HUES6 (cell line): ENCODE data around the gene IL17RB.

Source experiments
- H3K27ac ChIP-seq: 2 replicates; pipeline ENCODE4 v1.7.0; 2013; ENCODE audit warnings: low read depth, mild to moderate bottlenecking, low read length, inconsistent platforms
- H3K27me3 ChIP-seq: 2 replicates; pipeline ENCODE4 v1.6.1; 2013; ENCODE audit warnings: low read length; ENCODE audit not compliant: control insufficient read depth, insufficient read depth
- H3K36me3 ChIP-seq: 2 replicates; pipeline ENCODE4 v1.6.1; 2013; ENCODE audit warnings: low read length; ENCODE audit not compliant: control insufficient read depth, insufficient read depth
- H3K4me1 ChIP-seq: 2 replicates; pipeline ENCODE4 v1.6.1; 2013; ENCODE audit warnings: low read length; ENCODE audit not compliant: control insufficient read depth, insufficient read depth
- H3K4me3 ChIP-seq: 2 replicates; pipeline ENCODE4 v1.5.1; 2013; ENCODE audit warnings: low read depth, low read length
- H3K9ac ChIP-seq: one replicate; pipeline ENCODE4 v1.6.1; 2013; ENCODE audit warnings: mild to moderate bottlenecking, low read length
- H3K9me3 ChIP-seq: 2 replicates; pipeline ENCODE4 v1.6.1; 2013; ENCODE audit warnings: low read depth, low read length; ENCODE audit not compliant: control insufficient read depth, insufficient read depth

The IL17RB gene

DNA sequence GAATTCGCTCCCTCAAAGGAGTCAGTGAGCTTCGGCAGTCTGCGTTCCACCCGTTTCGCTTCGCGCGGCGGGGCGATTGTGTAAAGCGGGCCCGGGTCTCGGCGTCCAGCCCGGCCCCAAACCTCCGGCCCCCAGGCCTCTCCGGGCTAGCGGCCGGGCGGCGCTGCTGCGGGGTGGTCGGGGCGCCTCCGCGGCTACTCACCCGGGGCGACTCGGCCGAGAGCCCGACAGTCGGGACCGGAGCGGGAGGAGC is 561 bp upstream of the IL17RB start:
- Histone ChIP-seq H3K9ac (peak overlapping the region; percentile 77), H3K27me3 (peaks cover 27% of the 10 kb centered on the region), H3K36me3 (no peaks in the 10 kb centered on the region), H3K9me3 (no peaks in the 10 kb centered on the region), H3K4me3 (peak overlapping the region; percentile 80), H3K27ac (no peak overlapping the region), H3K4me1 (peaks cover 37% of the 10 kb centered on the region)

GRCh38 chr3:53846851-53847155 is 435 bp downstream of the IL17RB start:
- Histone ChIP-seq H3K36me3 (no peaks in the 10 kb centered on the region), H3K4me1 (peaks cover 37% of the 10 kb centered on the region), H3K9ac (no peak overlapping the region), H3K27ac (no peak overlapping the region), H3K9me3 (no peaks in the 10 kb centered on the region), H3K27me3 (peaks cover 27% of the 10 kb centered on the region), H3K4me3 (peak overlapping the region; percentile 80)

DNA sequence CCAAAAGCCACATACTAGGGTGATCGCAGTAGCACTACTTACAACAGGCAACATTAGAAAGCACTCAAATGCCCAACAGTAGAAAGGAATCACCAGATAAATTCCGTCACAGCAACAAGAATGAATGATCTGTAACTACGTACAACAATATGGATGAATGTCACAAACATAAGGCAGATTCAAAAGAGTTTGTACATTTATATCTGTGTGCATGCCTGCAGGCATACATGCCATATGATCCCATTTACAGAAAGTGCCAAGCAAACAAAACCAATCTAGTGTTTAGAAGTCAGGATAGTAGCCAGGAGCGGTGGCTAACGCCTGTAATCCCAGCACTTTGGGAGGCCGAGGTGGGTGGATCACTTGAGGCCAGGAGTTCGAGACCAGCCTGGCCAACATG is 3.5 kb downstream of the IL17RB start:
- H3K9ac ChIP-seq, result no peak overlapping the region
- no peak overlapping the region for H3K4me3 ChIP-seq
- H3K36me3 ChIP-seq, result no peaks in the 10 kb centered on the region
- peaks cover 9% of the 10 kb centered on the region for H3K4me1 ChIP-seq
- no peaks in the 10 kb centered on the region for H3K9me3 ChIP-seq
- H3K27me3 ChIP-seq, result peaks cover 27% of the 10 kb centered on the region
- H3K27ac ChIP-seq, result no peak overlapping the region

DNA sequence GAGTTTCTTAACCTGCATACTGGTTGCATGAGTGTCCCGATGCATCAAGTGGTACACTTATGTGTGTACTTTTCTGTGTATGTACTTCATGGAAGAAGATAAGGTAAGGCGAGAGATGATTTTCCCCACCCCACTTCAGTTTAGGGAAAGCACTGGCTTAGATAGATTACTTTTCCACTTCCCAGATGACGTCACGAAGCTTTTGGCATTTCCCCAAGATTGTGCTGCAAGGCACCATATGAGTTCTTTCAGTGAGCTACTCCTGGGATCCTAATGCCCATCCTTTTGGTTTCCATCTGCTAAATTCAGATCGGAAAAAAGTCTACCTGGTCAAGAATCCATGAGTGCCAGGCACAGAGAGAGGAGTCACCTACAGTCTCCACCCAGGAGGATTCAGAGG is 4.5 kb downstream of the IL17RB start:
- peaks cover 27% of the 10 kb centered on the region for H3K27me3 ChIP-seq
- H3K36me3 ChIP-seq, result no peaks in the 10 kb centered on the region
- peaks cover 3% of the 10 kb centered on the region; the same call in 1 of the 2 replicates for H3K4me1 ChIP-seq
- H3K27ac ChIP-seq, result no peak overlapping the region
- H3K9me3 ChIP-seq, result no peaks in the 10 kb centered on the region
- H3K4me3 ChIP-seq, result no peak overlapping the region
- no peak overlapping the region for H3K9ac ChIP-seq

GRCh38 chr3:53856964-53857363 is 10.6 kb downstream of the IL17RB start:
- Histone ChIP-seq H3K27me3 (no peaks in the 10 kb centered on the region), H3K9ac (no peak overlapping the region), H3K9me3 (no peaks in the 10 kb centered on the region), H3K27ac (no peak overlapping the region), H3K4me1 (no peaks in the 10 kb centered on the region), H3K36me3 (peaks cover 19% of the 10 kb centered on the region), H3K4me3 (no peak overlapping the region)

GRCh38 chr3:53858096-53858741 is 11.9 kb downstream of the IL17RB start:
- Histone ChIP-seq H3K4me3 (no peak overlapping the region), H3K4me1 (no peaks in the 10 kb centered on the region), H3K9ac (no peak overlapping the region), H3K27ac (no peak overlapping the region), H3K27me3 (no peaks in the 10 kb centered on the region), H3K36me3 (peaks cover 30% of the 10 kb centered on the region), H3K9me3 (no peaks in the 10 kb centered on the region)

- no peaks in the 10 kb centered on the region for H3K27me3 ChIP-seq
- H3K27ac ChIP-seq, result 0 out of 2 replicates have a peak overlapping the region, but pooled peaks have one; percentile 15
- H3K4me3 ChIP-seq, result no peak overlapping the region
- H3K9ac ChIP-seq, result no peak overlapping the region
- no peaks in the 10 kb centered on the region for H3K9me3 ChIP-seq
- peaks cover 36% of the 10 kb centered on the region for H3K36me3 ChIP-seq
- H3K4me1 ChIP-seq, result no peaks in the 10 kb centered on the region
These were observed 12.8 kb downstream of the IL17RB start for GRCh38 chr3:53859178-53859577.

GRCh38 chr3:53860196-53860595 is 13.8 kb downstream of the IL17RB start:
- H3K27ac ChIP-seq, result no peak overlapping the region
- no peaks in the 10 kb centered on the region for H3K27me3 ChIP-seq
- peaks cover 46% of the 10 kb centered on the region for H3K36me3 ChIP-seq
- no peak overlapping the region for H3K4me3 ChIP-seq
- H3K9me3 ChIP-seq, result no peaks in the 10 kb centered on the region
- H3K9ac ChIP-seq, result no peak overlapping the region
- H3K4me1 ChIP-seq, result no peaks in the 10 kb centered on the region

- H3K27me3 ChIP-seq, result no peaks in the 10 kb centered on the region
- H3K4me1 ChIP-seq, result no peaks in the 10 kb centered on the region
- no peak overlapping the region for H3K27ac ChIP-seq
- H3K9me3 ChIP-seq, result no peaks in the 10 kb centered on the region
- no peak overlapping the region for H3K9ac ChIP-seq
- no peak overlapping the region for H3K4me3 ChIP-seq
- H3K36me3 ChIP-seq, result peaks cover 55% of the 10 kb centered on the region
These were observed 15.9 kb downstream of the IL17RB start for GRCh38 chr3:53862241-53862640.

- Histone ChIP-seq H3K36me3 (peaks cover 64% of the 10 kb centered on the region), H3K27ac (no peak overlapping the region), H3K4me1 (no peaks in the 10 kb centered on the region)
These were observed 16.8 kb downstream of the IL17RB start for GRCh38 chr3:53863145-53863544.

GRCh38 chr3:53865732-53866499 is 19.5 kb downstream of the IL17RB start:
- no peak overlapping the region for H3K9ac ChIP-seq
- no peak overlapping the region for H3K4me3 ChIP-seq
- H3K9me3 ChIP-seq, result no peaks in the 10 kb centered on the region
- peaks cover 73% of the 10 kb centered on the region for H3K36me3 ChIP-seq
- no peaks in the 10 kb centered on the region for H3K27me3 ChIP-seq
- no peak overlapping the region for H3K27ac ChIP-seq
- no peaks in the 10 kb centered on the region for H3K4me1 ChIP-seq

More at GRCh38 chr3:53863145-53863544, 16.8 kb downstream of the IL17RB start:
- no peak overlapping the region for H3K9ac ChIP-seq
- no peak overlapping the region for H3K4me3 ChIP-seq
- H3K9me3 ChIP-seq, result no peaks in the 10 kb centered on the region
- no peaks in the 10 kb centered on the region for H3K27me3 ChIP-seq
